Endometrium (tissue), 2 donors: ENCODE measurements around the gene MAP3K7CL.
A peak's percentile ranks its signal among the peaks of the same experiment; 100 is the strongest.

Source experiments
- FAIRE-seq: peaks from 2 replicates; lab custom pipeline; 2012; peaks lifted over from hg19 to GRCh38; lab: Jason Lieb, UNC
- donor health status: control.
- donor health status: control.

Gene MAP3K7CL

DNA sequence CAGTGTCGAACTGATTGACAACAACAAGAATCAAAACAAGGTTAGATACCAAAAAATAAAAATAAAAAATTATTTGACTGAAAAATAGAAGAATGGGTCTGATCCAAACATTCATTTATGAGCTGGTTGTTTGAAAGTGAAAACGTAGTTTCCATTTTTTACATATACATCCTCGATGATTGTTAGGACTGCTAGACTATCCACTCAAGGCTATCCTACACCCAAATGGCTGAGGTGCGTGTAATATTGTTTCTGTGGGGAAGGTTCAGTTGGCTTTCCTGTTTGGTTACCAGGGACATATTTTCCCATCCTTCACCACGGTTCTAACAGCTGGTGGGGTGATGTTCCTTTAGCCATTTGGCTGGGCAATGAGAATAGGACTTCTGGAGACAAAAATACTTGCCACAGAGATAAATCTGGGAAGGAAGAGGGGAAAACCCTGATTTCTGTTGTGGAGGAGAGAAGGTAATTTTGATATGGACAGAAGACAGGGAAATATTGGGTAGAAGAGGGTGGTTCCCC is 66.3 kb downstream of the MAP3K7CL start:
- peak; percentile 8 for FAIRE-seq

DNA sequence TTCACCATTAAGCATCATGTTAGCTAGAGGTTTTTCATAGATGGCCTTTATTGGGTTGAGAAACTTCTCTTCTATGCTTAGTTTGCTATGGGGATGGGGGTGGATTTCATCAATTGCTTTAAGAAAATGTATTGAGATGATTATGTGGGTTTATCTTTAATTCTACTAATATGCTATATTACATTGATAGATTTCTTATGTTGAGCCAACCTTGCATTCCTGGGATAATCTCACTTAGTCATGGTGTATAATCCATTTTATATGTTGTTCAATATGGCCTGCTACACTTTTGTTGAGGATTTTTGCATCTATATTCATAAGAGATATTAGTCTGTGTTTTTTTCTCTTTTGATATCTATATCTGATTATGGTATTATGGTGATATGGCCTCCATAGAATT is 70.7 kb downstream of the MAP3K7CL start:
- no peak for FAIRE-seq

DNA sequence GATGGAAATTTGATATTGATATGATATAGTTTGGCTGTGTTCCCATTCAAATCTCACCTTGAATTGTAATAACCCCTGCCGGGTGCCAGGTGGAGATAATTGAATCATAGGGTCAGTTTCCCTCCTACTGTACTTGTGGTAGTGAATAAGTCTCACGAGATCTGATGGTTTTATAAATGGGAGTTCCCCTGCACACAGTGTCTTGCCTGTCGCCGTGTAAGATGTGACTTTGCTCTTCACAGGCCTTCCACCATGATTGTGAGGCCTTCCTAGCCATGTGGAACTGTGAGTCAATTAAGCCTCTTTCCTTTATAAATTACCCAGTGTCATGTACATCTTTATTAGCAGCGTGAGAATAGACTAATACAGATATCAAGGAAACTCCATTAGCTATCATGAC is 74.6 kb downstream of the MAP3K7CL start:
- FAIRE-seq, result no peak

DNA sequence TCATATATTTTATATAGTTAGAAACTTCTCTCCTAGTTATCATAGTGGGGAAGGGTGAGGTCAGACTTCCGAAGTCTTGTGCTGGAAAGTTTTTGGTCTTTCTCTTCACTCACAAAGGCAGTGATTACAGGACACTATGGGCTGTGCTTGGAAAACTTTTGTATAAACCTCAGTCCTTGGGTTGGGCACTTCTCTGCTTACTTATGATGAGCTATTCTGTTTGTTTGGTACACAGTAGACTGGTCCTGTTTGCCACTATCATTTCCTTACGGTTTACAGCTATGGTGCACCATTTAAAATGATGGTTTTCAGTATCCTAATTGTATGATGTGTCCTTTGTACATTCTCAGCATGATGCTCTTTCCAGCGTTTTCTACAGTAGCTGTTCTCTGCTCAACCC is 75.5 kb downstream of the MAP3K7CL start:
- FAIRE-seq, result no peak

DNA sequence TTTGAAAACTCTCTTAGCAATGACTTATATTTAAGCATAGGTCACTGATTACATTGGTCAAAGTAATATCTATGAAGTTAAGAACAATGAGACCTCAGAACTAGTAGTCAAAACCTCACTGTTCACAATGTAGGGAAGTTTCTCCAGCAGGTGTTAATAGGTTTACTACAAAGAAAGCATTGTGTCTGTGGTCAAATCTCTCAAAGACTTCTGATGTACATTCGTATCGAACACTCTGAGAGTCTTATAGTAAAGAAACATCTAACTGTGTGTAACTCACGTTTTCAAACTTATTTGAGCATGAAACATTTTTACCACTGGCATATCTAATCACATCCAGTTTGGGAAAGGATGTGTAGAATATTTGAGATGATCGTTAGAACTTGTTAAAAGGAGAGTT is 76.0 kb downstream of the MAP3K7CL start:
- no peak for FAIRE-seq

DNA sequence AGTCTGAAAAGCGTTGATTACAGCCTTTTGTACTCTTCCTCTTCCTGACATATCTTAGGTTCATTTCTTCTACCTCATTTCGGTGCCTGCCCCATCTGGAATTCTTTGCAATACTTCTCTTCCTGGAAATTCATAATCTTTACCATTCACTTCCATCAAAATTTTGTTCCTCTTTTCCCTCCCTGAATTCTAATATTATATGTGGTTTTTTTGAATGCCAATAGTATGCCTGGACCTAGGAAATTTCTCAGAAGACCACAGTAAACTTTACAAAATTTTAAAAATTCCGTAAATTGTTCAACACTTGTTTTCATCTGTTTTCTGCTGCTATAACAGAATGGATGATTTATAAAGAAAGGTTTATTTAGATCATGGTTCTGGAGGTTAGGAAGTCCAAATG is 76.8 kb downstream of the MAP3K7CL start:
- FAIRE-seq, result no peak

DNA sequence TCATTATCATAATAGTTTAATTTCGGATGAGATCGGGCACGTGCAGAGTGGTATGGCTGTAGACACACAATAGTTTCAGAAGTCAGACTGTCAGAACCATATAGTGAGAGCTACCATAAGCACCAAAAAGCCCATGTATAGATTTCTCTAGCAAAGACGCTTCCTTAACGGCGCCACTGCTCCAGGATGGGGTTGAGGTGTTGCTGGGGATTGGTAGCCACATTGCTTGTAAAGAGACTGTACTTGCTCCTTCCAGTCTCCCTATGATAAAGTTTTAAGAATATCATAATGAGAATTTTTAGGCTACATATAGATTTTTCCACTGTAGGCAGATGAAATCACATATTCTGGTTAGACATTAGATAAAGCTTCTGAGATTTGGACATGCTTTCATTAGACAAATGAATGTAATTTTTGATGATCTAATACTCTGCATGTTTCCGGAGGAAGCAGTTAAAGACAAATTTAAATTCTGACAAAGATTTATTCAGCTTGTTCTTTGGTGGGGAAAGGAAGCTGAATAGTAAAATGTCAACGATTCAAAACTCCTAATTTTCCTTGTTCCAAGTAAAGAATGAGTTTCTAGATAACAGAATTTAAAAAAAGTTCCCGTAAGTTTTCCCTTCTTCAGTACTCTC is 77.7 kb downstream of the MAP3K7CL start:
- FAIRE-seq, result no peak

DNA sequence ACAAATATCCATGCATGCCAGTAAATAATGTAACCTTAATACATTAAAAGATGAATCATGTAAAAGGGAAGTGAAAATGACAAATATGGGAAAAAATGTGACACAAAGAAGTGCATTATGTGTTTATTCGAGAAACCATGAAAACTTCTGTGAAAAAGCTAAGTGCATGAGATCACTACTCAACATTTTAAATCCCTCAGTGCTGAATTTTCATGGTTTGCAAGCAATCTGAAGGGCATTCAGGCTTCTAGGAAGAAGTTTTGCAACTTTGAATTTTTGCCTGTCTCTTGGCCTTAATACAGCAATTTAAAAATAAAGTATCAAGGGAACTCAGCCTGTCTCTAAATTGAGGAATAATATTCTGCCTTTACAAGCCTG is 78.2 kb downstream of the MAP3K7CL start:
- FAIRE-seq, result no peak

DNA sequence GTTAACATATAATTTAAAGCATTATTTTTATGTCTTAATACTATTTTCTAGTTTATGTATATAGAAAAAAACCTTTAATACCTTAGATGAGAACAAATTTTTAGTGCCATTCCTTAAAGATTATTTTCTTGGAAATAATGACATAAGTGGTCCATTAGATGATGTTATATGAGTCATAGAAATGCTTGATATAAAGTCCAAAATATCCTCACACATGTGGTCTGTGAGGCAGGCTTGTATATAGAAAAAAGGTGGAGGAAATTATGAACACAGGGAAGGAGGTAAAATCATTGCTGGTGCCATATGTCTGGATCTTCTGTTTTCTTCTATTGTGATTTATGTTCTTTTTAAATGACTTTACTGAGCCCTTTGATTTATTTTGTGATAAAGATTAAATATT is 79.3 kb downstream of the MAP3K7CL start:
- FAIRE-seq, result no peak

DNA sequence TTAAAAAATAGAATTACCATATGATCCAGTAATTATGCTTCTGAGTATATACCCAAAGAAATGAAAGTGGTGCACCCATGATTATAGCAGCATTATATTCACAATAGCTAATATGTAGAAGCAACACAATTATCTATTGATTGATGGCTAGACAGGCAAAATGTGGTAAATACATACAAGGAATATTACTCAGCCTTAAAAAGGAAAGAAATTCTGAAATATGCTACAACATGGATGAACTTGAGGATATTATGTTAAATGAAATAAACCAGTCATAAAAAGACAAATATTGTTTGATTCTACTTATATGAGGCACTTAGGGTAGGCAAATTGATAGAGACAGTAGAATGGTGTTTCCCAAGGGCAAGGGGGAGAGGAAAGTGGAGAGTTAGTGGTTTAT is 80.8 kb downstream of the MAP3K7CL start:
- FAIRE-seq, result no peak

DNA sequence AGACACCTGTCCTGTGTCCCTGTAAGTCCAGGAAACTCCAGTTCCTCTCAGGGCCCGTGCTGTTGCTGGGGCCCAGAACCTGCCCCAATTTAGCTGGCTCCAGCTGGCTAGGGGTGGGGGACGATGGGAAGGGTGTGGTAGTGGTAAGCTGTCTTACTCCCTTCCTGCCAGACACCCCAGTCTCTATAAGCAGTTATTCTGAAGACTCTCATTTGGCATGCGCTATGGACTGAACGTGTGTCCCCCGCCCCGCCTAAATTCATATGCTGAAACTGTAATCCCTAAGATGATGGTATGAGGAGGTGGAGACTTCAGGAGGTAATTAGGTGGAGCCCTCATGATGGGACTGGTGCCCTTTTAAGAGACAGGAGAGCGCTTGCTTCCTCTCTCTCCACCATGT is 82.0 kb downstream of the MAP3K7CL start:
- no peak for FAIRE-seq

DNA sequence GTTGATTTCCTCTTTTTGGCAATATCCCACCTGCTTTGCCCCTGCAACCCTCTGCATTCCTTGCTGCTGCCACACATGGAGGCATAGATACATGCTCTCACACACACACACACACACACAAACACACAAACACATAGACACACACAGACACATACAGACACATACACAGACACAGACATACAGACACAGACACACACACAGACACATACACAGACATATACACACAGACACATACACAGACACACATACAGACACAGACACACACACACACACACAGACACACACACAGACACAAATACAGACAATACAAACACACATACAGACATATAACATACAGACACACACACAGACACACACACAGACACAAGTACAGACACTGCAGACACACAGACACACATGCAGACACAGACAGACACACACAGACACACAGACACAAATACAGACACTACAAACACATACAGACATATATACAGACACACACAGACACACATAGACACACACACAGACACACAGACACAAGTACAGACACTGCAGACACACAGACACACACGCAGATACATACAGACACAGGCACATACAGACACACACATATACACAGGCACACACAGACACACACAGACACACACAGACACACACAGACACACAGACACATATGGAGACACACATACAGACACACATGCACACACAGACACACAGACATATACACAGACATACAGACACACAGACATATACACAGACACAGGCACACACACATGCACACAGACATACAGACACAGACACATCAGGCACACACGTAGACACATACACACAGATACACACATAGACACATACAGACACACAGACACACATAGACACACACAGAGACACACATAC is 83.3 kb downstream of the MAP3K7CL start:
- FAIRE-seq, result no peak

DNA sequence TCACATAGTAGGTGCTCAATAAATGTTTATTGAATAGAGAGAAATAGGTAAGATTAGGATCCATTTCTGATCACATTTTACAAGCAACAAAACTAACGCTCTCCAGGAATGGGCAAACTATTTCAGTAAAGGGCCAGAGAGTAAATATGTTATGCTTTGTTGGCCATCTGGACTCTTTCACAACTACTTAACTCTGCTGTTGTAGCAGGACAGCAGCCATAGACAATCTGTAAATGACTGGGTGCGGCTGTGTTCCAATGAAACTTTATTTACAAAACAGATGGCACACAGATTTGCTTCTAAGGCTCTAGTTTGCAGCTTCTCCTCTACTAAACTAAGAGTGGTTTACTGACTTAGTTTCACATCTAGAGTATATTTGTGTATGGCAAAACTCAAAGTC is 85.3 kb downstream of the MAP3K7CL start:
- FAIRE-seq, result peak; percentile 88

DNA sequence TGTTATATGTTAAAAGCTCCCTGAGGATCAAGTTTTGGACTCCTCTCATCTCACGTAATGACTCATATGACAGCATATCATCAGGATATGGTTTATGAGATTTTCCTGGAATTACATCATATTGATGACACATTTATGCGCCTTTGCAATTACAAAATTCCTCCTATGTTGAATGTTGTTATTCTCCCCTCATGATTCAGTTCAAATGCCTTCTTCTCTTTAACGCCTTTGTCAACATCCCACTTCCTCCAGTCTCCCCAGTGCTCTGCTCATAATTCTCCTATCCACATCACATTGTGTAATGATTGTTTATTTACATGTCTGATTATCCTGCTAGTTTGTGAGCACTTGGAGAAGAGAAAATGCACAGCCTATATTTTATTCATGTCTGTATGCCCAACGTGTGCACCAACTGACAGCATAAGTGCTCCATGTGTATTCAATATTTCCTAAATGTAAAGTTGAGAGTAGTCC is 87.4 kb downstream of the MAP3K7CL start:
- FAIRE-seq, result peak; percentile 45

DNA sequence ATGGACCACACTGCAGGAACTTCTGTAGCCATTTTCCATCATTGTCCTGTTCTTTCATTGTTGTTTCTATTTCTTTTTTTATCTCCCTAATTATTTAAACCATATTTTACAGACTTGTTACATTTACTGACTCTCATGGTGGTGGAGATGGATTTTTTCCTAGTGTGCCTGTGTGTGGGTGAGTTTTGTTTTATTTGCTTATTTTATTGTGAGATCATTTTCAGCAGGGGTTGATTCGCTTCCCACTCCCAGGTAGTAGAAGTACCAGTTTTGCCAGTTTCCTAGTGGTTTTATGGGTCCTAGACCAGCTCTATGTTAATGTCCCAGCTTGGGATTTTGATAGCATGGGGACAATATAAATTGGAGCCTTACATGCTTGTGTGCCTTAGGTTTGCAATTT is 88.3 kb downstream of the MAP3K7CL start:
- FAIRE-seq, result no peak

DNA sequence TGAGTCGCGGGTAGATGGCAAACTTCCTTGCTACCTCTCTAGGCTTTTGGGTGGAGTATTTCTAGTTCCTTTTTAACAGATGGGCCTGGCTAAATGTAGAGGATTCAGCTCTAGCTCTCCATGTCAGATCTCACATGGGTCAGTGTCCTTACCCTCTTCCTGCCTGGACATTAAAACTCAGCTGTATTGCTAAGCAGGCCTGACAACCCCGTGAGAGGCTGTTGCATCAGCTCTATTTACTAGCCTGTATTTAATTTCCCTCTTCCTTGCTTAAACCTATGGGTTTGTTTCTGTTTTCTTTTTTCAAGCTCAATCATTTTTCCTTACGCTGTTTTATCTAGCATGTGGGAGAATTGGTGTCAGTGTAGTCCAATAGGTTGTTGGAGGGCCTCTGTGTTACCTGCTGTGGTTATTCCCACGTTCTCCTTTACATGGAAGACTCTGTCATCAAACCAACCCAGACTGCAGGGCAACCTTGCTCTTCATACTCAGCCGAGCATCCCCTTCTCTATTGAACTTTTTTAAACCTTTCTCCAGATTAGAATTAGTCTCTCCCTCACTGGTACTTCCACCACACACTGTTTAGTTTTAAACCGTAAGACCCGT is 88.8 kb downstream of the MAP3K7CL start:
- FAIRE-seq, result no peak

DNA sequence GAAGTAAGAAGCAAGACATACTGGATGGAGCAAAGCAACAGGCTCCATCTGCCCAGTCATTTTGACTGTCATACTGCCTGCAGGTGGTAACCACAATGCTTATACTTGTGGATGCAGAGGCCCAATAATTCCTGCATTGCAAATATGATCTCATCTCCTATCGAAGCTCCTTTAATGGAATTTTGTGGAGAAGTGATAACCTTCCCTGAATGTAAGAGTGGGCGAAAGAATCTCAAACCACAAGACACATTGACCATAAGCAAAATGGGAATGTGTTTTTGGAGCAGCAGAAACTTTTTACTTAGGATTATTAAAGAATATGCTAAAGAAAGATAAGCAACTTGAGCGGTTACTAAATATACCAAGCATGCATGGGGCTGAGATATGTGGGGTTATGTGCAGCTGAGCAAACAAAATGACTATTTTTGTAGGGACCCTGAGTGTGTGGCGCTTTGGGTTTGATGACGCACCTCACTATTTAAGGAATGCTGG is 90.9 kb downstream of the MAP3K7CL start:
- FAIRE-seq, result no peak

DNA sequence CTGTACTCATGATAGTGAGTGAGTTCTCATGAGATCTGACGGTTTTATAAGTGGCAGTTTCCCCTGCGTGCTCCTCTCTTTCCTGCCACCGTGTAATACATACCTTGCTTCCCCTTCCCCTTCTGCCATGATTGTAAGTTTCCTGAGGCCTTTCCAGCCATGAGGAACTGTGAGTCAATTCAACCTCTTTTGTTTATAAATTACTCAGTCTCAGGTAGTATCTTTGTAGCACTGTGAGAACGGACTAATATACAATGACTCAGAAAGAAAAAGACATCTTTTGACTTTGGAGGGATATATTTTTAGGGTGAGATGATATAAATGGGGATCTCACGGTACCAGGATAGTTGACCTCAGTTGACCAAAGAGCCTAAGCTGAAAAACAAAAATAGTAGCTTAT is 93.6 kb downstream of the MAP3K7CL start:
- no peak for FAIRE-seq
